Glomerular endothelial cell (primary cell): ENCODE results near the gene C1orf198. TPM values are rescaled to one million over a fixed set of nuclear protein-coding genes. Genes with fewer than 3 reads are reported as not detected.
"Not testable (repeated sequence)": the region's sequence is repeated elsewhere in the genome, so short reads cannot be mapped to it uniquely, and the experiment has no call there.

Experiments used
- DNase-seq: peaks from one replicate; pipeline ENCODE4 v3.0.0-alpha.2; 2011; ENCODE audit warnings: low read depth, low spot score; ENCODE audit errors: extremely low read depth
- total RNA-seq: library from RNA; depleted of rRNA; stranded (reverse); fragments of >200 nt; gene quantifications from 2 replicates; pipeline ENCODE4 v1.2.3, GENCODE V29; 2015

Gene C1orf198
- total RNA-seq, 1 donor from 2014 or later: 83.2 TPM

DNA sequence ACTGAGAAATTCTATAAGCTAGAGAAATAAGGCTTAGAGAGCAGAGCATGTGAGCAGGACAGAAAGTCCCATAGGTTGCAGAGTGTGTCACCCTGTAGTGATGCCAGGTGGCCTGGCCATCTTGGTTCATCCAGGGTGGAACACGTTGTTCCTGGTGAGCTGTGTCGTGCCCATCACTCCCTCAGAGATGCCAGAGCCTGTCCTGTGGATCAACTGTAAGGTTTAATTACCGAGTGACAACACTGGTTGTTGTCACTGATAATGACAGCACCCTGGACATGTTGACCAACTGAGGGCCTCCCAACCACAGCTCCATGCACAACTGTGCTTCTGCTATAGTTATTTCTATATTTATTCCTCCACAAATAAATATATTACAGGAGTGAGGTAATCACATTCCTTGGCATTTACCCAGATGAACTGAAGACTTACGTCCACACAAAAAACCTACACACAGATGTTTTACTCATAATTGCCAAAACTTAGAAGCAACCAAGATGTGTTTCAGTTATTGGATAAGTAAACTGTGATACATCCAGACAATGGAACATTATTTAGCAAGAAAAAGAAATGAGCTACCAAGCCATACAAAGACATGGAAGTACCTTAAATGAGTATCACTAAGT lies 6.2 kb downstream of the C1orf198 start:
- DNase-seq: no peak

DNA sequence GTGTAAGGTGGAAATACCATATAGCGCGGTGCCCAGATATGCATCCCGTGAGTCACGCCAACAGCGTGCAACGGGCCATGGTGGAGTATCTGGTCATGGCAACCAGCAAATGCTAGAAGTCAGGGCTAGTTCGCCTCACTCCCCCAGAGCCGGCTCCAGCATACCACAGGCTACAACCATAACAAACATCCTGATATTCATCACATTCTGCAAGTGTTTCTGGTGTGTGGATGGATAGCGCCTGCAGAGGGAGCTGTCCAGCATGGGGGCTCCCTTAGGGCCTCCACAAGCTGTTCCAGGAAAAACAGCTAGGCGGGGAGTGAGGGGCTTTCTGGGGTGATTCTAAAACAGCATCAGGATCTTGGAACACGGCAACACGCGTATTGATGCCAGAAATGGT lies 6.8 kb downstream of the C1orf198 start:
- no peak for DNase-seq

GRCh38 chr1:230860617-230861384 lies 7.5 kb downstream of the C1orf198 start:
- no peak for DNase-seq

DNA sequence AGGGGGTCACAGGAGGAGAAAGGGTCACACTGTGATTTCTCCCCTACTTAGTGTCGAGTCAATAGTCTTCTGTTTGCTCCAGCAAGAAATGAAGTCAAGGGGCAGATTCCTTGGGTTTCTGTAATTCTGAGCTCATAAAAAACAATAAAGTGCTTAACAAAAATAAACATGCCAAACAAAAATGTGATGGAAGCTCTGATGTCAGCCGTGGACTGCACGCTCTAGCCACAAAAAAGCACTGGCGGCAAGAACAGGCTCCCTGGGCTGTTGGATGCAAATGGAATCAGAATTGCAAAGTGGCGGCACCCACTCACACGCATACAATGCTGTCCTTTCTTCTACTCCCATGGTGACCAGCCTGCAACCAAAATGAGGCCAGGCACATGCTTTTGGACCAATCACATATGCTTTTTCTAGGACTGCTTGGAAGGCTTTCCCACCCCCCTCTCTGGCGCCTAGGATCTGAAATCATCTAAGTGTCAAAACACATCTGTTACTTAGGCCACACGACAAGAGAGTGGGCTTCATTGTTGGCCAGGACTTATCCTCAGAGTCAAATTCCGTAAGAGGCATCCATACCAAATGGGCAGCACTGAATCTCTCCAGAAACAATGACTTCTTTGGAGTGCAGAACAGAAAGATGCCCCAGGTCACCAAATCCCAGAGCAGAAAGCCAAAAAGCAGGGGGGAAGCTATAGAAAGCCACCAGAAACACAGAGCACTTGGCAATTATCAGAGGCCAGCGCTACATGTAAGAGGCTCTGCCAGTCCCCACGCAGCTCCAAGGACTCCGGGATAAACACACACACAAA lies 9.2 kb downstream of the C1orf198 start:
- DNase-seq: no peak

GRCh38 chr1:230858236-230858820 lies 10.0 kb downstream of the C1orf198 start:
- DNase-seq: no peak

DNA sequence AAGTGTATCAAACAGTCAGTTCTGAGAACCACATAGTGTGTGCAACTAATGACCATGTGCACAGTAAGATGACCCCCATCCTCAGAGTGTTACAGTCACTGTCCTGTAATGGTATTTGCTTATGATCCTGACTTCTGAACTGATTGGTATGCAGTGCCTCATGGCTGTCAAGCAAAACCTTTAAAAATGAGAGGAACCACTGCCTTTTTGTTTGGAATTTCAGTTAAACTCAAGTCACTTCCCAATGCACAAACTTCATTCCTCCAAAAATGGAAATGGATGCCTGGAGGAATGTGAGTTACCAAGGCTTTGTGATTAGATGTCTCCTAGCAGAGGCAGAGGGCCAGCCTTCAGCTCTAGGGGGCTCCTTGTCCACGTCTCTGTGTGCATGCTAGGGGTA lies 10.5 kb downstream of the C1orf198 start:
- no peak for DNase-seq

GRCh38 chr1:230857077-230857476 lies 11.2 kb downstream of the C1orf198 start:
- no peak for DNase-seq

- no peak for DNase-seq
These were observed 12.4 kb downstream of the C1orf198 start for GRCh38 chr1:230855886-230856285.

DNA sequence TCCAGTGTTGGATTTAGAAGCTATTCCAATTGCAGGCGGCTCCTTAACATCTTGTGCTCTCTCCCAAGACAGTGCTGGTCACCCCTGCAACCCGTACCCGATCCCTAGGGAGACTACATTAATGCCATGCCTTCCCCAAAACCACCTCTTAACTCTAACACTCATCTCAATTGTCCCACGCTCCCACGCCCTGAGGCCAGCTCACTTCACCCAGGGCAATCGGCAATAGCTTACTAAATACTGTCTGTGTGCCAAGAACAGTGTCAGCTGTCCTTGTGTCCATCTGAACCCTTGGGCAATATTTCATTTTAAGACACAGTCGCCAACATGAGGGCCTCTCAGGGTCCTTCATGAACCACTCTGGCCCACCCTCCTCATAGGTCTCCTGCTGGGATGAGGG lies 13.9 kb downstream of the C1orf198 start:
- no peak for DNase-seq

- DNase-seq: no peak
These were observed 14.6 kb downstream of the C1orf198 start for GRCh38 chr1:230853731-230854130.

DNA sequence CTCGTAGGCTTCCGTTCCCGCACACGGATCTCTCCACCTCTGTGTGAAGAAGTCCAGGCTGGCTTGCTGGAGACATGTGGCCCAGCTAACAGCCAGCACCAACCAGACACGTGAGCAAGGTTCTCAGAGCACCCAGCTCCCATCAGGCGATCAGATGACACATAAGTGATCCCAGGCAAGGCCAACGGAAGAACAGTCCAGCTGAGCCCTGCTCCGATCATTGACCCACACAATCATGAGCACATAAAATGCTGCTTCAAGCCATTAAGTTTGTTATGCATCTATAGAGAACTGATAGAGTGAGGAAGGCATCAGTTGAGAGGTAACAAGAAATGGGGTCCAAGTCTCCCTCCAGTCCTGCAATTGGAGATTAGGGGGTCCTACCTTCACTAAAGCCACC lies 15.4 kb downstream of the C1orf198 start:
- DNase-seq: no peak

DNA sequence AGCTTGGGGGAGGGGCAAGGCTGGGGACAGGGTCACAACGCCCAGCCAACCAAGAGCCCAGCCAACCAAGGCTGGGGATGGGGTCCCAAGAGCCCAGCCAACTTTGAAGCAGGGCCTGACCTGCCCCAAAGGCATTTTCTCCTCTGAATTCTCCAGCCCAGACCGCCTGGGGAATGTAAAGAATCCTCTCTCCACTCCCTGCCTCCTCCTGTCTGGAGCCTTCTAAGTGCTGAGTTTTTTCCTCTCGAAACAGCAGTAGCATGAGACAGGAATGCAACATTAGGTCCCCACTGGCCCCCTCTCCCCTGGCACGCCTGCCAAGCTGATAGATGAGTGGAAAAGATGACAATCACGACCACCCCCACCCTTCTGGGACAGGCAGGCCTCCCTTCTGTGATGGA lies 17.0 kb downstream of the C1orf198 start:
- no peak for DNase-seq

GRCh38 chr1:230850547-230850946 lies 17.8 kb downstream of the C1orf198 start:
- no peak for DNase-seq

- peak; percentile 55 for DNase-seq
These were observed 18.7 kb downstream of the C1orf198 start for GRCh38 chr1:230849451-230850224.

DNA sequence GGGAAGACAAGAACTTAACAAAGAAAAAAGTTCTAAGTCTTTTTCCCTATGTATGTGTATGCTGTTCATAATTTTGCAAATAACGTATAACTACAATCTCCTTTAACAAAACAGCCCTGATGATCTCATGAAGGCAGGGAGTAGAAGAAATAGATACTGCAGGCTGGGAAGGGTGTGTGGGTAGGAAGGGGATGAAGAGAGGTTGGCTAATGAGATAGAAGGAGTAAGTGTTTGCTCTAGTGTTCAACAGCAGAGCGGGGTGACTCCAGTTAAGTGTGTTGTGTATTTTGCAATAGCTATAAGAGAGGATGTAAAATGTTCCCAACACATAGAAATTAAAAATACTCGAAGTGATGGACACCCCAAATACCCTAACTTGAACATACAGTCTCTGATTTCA lies 20.1 kb downstream of the C1orf198 start:
- no peak for DNase-seq

GRCh38 chr1:230845184-230845583 lies 23.1 kb downstream of the C1orf198 start:
- not testable (repeated sequence) for DNase-seq

DNA sequence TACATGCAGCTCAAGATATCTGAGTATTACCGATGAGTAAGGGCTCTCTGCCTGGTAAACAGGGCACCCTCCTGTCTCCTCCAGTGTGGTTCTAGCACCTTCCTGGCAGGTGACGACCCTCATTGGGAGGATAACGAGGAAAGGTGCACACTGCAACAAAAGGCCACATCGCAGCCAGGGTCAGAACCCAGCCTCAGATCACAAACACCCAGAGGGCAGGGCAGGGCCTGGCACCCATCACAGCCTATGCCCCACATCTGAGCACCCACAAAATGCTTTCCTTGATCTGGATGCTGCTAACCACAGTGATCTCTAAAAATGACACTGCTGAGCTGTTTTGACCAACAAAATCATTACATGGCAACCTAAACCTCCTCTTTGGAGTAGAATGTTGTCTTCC lies 23.8 kb downstream of the C1orf198 start:
- no peak for DNase-seq

DNA sequence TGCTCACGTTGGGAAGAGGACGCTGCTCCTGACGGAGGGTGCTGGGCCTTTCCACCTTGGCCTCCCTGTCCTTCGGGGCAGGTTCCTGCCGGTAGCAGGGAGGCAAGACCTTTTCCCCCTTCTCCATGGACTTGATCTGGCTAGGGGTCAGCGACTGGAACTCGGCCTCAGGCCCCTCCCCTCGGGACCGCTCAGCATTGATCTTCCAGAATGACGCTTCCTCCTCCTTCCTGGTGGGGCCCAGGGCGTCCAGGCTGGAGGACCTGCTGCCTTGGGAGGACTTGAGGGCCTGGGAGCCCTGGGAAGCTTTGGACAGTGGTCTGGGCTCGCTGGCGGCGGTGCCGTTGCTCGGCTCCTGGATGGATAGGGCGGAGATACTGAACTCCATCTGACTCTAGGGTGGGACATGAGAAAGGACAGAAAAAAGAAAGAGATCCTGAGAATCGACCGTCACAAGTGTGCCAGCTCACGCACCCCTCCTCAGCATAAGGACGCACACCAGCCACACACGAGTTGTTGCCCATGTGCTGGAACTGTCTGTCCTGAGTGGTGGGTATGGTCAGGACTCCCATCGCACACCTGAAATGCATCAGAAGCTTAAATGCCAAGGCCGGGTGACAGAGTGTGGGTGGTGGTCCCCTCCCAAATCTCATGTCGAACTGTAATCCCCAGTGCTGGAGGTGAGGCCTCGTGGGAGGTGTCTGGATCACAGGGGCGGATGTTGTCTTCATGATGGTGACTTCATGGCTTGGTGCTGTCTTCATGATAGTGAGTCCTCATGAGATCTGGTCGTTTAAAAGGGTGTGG lies 24.6 kb downstream of the C1orf198 start:
- DNase-seq: no peak

GRCh38 chr1:230842801-230843200 lies 25.5 kb downstream of the C1orf198 start:
- DNase-seq: no peak

DNA sequence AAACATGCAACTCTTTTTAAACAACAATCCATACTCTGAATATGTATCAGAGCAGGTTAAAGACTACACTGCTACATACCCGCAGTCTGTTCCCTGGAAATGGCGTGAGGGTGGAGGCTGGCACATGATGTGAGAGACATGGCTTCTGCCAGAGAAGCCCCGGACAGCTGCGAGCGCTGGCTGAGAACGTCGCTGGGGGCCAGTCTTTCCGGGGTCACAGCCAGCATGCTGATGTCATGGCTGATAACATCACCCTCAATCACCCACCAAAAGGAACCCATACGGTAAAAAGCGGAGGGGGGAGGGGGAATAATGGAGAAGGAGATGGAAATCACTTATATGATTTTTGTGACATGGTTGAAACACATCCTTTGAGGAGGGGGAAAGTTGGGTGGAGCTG lies 29.1 kb downstream of the C1orf198 start:
- no peak for DNase-seq
